Natural killer cell (primary cell): ENCODE measurements around the gene PHLDB1. TPM values are rescaled to one million over a fixed set of nuclear protein-coding genes. Genes with fewer than 3 reads are reported as not detected.
"Not testable (repeated sequence)": the region's sequence is repeated elsewhere in the genome, so short reads cannot be mapped to it uniquely, and the experiment has no call there.

ENCODE experiments used
- ATAC-seq, 3 donors: fragments of 150-1000 bp in 2 of 3; fragments of 200-7000 bp in 1 of 3; cut with Tn5 transposase; 1 replicate in 1 of 3; 2 replicates in 2 of 3; pipeline ENCODE4 v1.10.0; 2021; ENCODE audit warnings: mild to moderate bottlenecking in 2 of 3, moderate library complexity in 2 of 3
- DNase-seq, 2 donors: peaks; one replicate each; pipeline versions ENCODE4 v3.0.0 to v3.0.0-alpha.2; 2013 to 2021; ENCODE audit warnings: mixed read lengths in 1 of 2
- H3K27ac ChIP-seq: one replicate; pipeline ENCODE4 v1.5.1; 2013; ENCODE audit warnings: mild to moderate bottlenecking, low read length
- H3K27me3 ChIP-seq: one replicate; pipeline ENCODE4 v1.6.1; 2013; ENCODE audit warnings: low read length; ENCODE audit not compliant: control insufficient read depth, insufficient read depth
- H3K36me3 ChIP-seq: one replicate; pipeline ENCODE4 v1.6.1; 2013; ENCODE audit warnings: low read length; ENCODE audit not compliant: control insufficient read depth, insufficient read depth
- H3K4me1 ChIP-seq: one replicate; pipeline ENCODE4 v1.6.1; 2013; ENCODE audit warnings: low read length; ENCODE audit not compliant: control insufficient read depth, insufficient read depth
- H3K4me3 ChIP-seq: one replicate; pipeline ENCODE4 v1.5.1; 2013; ENCODE audit warnings: low read length
- H3K9me3 ChIP-seq: one replicate; pipeline ENCODE4 v1.6.1; 2013; ENCODE audit warnings: low read length; ENCODE audit not compliant: control insufficient read depth, insufficient read depth
- H3K27ac Mint-ChIP-seq, 2 donors: one replicate each; pipeline ENCODE4 v1.8.0; 2022; ENCODE audit warnings: mild to moderate bottlenecking in 2 of 2, mixed read lengths in 2 of 2, moderate library complexity in 1 of 2
- H3K27me3 Mint-ChIP-seq, 2 donors: one replicate each; pipeline ENCODE4 v1.8.0; 2022; ENCODE audit warnings: low read depth in 2 of 2, mixed read lengths in 2 of 2
- H3K36me3 Mint-ChIP-seq: one replicate; pipeline ENCODE4 v1.8.0; 2022; ENCODE audit warnings: mixed read lengths
- H3K4me1 Mint-ChIP-seq, 2 donors: one replicate each; pipeline ENCODE4 v1.8.0; 2022; ENCODE audit warnings: mixed read lengths in 2 of 2
- H3K4me3 Mint-ChIP-seq: one replicate; pipeline ENCODE4 v1.8.0; 2022; ENCODE audit warnings: mild to moderate bottlenecking, moderate library complexity, mixed read lengths
- H3K9me3 Mint-ChIP-seq, 2 donors: one replicate each; pipeline ENCODE4 v1.8.0; 2022; ENCODE audit warnings: mixed read lengths in 2 of 2
- CTCF ChIP-seq: fragments of 200-600 bp; IDR thresholded peaks from one replicate; pipeline ENCODE4 v1.8.0; 2022; ENCODE audit warnings: antibody characterized with exemption
- WGBS: methylation state at CpG from one replicate; pipeline ENCODE4 v1.1.7; 2013; ENCODE audit warnings: missing lambda C conversion rate; ENCODE audit not compliant: insufficient coverage; 5-methylcytosine and 5-hydroxymethylcytosine counted together
- intact Hi-C: fragments of 100-400 bp; cut with micrococcal nuclease; formaldehyde crosslinking; loops from one replicate; pipeline ENCODE4 v1.14.2; 2022
- total RNA-seq, 4 donors: library from RNA; stranded (reverse); fragments of 120-200 nt in 1 of 4; gene quantifications; one replicate each; pipeline versions ENCODE4 v1.2.3 to v1.2.4, GENCODE V29; 2013 to 2022

Gene PHLDB1
- total RNA-seq, 3 donors from 2014 or later (not counting 1 experiment from before 2014, with no cell fraction given): 0.75 to 1.1 (median 0.95) TPM

- peaks cover 8% of the 10 kb centered on the region for H3K27me3 ChIP-seq
These were observed 2.9 kb downstream of the PHLDB1 start for GRCh38 chr11:118610225-118610772.

GRCh38 chr11:118610773-118611432 is 3.5 kb downstream of the PHLDB1 start:
- H3K4me1 Mint-ChIP-seq: peaks cover 23 to 34% of the 10 kb centered on the region in 2 donors
- no peaks in the 10 kb centered on the region for H3K36me3 Mint-ChIP-seq
- H3K4me3 Mint-ChIP-seq: peak overlapping the region; percentile 62
- ATAC-seq (peak; percentile 46 to 72 (median 65)), DNase-seq (peak; percentile 87 to 92)
- H3K4me1 ChIP-seq: peaks cover 37% of the 10 kb centered on the region
- intact Hi-C loops: loop anchor here (1.0 to 2.0 kb wide), 2 partner anchors 16 to 466 kb away; no protein-coding TSS in a partner anchor
- peaks cover 8 to 31% of the 10 kb centered on the region in 2 donors for H3K27me3 Mint-ChIP-seq
- H3K36me3 ChIP-seq: no peaks in the 10 kb centered on the region
- H3K9me3 ChIP-seq: no peaks in the 10 kb centered on the region
- TF ChIP-seq CTCF: peak; percentile 86
- H3K27ac ChIP-seq: no peak overlapping the region
- H3K27me3 ChIP-seq: peaks cover 8% of the 10 kb centered on the region
- 3% methylated on average over 54 of the region's 54 CpGs for WGBS
- peak overlapping the region; percentile 20 for H3K4me3 ChIP-seq
- peak overlapping the region in 1 of 2 donors; percentile 50 for H3K27ac Mint-ChIP-seq
- no peaks in the 10 kb centered on the region for H3K9me3 Mint-ChIP-seq

More at GRCh38 chr11:118610225-118610772, 2.9 kb downstream of the PHLDB1 start:
- intact Hi-C loops: loop anchor here (2.0 kb wide), 1 partner anchor 465 kb away; no protein-coding TSS in a partner anchor
- 3% methylated on average over 42 of the region's 42 CpGs for WGBS
- Mint-ChIP-seq H3K4me1 (peaks cover 23 to 34% of the 10 kb centered on the region in 2 donors), H3K27ac (peak overlapping the region in 1 of 2 donors; percentile 82), H3K4me3 (peak overlapping the region; percentile 75), H3K9me3 (no peaks in the 10 kb centered on the region), H3K27me3 (peaks cover 8 to 31% of the 10 kb centered on the region in 2 donors), H3K36me3 (no peaks in the 10 kb centered on the region)
- no peak for TF ChIP-seq CTCF
- DNase-seq (no peak), ATAC-seq (no peak)
- Histone ChIP-seq H3K9me3 (no peaks in the 10 kb centered on the region), H3K4me1 (peaks cover 37% of the 10 kb centered on the region), H3K4me3 (peak overlapping the region; percentile 20), H3K27ac (no peak overlapping the region), H3K36me3 (no peaks in the 10 kb centered on the region)

- not testable (repeated sequence) for H3K36me3 Mint-ChIP-seq, H3K9me3 Mint-ChIP-seq, H3K36me3 ChIP-seq, DNase-seq, H3K27ac ChIP-seq, ATAC-seq, H3K4me3 ChIP-seq, H3K9me3 ChIP-seq, H3K27me3 ChIP-seq
- Mint-ChIP-seq H3K4me3 (peak overlapping the region; percentile 62), H3K4me1 (peaks cover 23 to 34% of the 10 kb centered on the region in 2 donors), H3K27me3 (peaks cover 8 to 31% of the 10 kb centered on the region in 2 donors), H3K27ac (peak overlapping the region in 1 of 2 donors; percentile 50)
- WGBS: 78% methylated on average over 14 of the region's 19 CpGs
- intact Hi-C loops: loop anchor here (1.0 to 2.0 kb wide), 2 partner anchors 16 to 467 kb away; no protein-coding TSS in a partner anchor
- peaks cover 37% of the 10 kb centered on the region for H3K4me1 ChIP-seq
These were observed 4.0 kb downstream of the PHLDB1 start for GRCh38 chr11:118611433-118611795.

GRCh38 chr11:118612378-118612777 is 5.0 kb downstream of the PHLDB1 start:
- peaks cover 23 to 27% of the 10 kb centered on the region in 2 donors for H3K4me1 Mint-ChIP-seq
- Histone ChIP-seq H3K27me3 (peaks cover 8% of the 10 kb centered on the region), H3K9me3 (no peaks in the 10 kb centered on the region), H3K4me1 (peaks cover 36% of the 10 kb centered on the region), H3K36me3 (no peaks in the 10 kb centered on the region), H3K27ac (no peak overlapping the region), H3K4me3 (no peak overlapping the region)
- no peak for ATAC-seq
- no peak for TF ChIP-seq CTCF
- WGBS: 50% methylated on average over 7 of the region's 7 CpGs
- DNase-seq: no peak
- H3K4me3 Mint-ChIP-seq: no peak overlapping the region
- no peak overlapping the region for H3K27ac Mint-ChIP-seq
- intact Hi-C loops: no loop called here
- peaks cover 8 to 31% of the 10 kb centered on the region in 2 donors for H3K27me3 Mint-ChIP-seq
- H3K9me3 Mint-ChIP-seq: no peaks in the 10 kb centered on the region
- no peaks in the 10 kb centered on the region for H3K36me3 Mint-ChIP-seq
